GM19395 (cell line): Measurements from ENCODE around the gene PLCG2.
"Not testable (repeated sequence)": the region's sequence is repeated elsewhere in the genome, so short reads cannot be mapped to it uniquely, and the experiment has no call there.

Experiments
- ATAC-seq: cut with Tn5 transposase; IDR thresholded peaks from one replicate; pipeline ENCODE4 v1.9.1; 2021; ENCODE audit warnings: mild to moderate bottlenecking, moderate library complexity; ENCODE audit not compliant: unreplicated experiment

Gene PLCG2

DNA sequence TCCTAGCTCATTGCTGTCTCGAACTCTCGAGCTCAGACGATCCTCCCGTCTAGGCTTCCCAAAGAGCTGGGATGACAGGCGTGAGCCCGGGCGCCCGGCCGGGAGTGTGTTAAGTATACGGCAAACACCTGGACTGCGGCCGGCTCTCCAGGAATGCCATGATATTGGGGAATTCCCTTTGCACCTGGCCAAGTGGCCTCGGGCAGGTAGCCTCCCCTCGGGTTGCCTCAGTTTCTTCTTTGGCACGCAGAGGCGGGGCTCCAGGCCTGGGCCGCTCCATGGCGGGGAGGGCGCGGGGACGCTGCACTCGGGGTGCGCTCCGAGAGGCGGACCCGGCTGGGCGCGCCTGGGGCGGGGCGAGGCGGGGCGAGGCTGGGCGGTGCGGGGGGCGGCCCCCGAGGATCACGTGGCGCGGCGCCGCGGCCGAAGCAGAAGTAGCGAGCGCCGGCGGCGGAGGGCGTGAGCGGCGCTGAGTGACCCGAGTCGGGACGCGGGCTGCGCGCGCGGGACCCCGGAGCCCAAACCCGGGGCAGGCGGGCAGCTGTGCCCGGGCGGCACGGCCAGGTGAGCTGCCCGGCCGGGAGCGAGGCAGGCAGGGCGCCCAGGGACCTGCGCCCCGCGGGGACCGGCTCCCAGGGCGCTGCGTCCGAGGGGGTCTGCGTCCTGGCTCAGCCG lies at the start of gene PLCG2:
TSS of gene PLCG2 (plus strand) at position 431 of the 675 bp plus-strand sequence. CDS start 6,699 bp downstream, outside the sequence.
- peak; percentile 78 for ATAC-seq

DNA sequence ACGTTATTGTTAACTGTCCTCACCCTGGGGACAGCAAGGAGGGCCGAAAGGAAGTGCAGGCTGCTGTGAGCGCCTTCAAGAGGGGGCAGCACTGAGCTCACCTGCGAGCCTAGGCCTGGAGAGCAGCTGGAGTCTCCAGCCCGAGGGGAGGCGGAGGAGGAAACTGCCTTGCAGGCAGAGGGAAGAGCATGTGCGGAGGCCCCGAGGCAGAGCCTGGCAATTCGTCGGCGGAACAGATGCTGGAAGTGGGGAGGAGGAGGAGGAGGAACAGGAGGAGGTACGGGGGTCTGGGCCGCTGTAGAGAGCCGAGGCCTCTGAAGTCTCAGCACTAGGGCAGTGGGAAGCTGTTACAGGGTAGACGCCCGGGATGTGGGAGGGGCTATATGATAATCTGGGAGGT lies 49.6 kb upstream of the PLCG2 start:
- ATAC-seq = no peak

DNA sequence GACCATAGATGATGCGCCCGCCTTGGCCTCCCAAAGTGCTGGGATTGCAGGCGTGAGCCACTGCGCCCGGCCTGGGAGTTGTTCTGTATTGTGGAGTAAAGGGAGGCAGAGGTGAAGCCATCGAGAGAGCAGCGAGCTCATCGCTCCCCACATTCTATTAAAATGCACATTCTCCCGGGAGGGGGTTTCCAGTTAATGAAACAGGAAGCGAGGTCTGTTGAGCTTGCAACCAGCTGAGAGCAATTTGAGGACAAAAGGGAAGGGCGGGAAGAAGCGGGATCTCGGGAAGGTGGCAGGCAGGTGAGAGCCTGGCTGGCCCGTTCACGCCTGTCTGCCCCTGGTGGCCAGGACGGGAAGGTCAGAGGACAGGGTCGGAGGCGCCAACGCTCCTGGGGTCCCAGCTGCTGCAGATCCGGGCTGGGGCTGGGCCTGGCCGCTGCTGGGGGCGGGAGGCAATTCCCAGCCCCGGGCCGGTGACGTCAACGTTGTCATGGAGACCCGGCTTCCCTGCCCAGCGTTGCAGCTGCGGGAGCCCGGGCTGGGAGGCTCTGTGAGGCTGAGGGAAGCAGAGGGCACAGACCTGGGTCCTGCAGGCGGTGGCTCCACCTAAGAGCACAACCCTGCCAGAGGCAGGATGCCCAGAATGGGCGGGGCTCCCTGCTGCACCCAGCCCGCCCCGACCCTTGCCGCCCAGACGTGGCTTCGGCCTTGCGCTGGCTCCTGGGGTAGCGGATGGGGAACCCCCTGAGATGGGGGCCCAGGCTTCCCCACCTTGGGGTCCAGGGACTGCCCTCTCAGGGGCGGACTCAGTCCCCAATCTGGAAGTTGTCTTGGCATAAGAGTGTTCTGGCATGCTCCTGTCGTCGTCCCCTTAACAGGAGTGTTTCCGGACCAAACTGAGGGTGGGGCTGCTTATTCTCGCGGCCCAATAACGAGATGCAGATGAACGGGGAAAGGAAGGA lies 48.7 kb upstream of the PLCG2 start:
- peak; percentile 85 for ATAC-seq

DNA sequence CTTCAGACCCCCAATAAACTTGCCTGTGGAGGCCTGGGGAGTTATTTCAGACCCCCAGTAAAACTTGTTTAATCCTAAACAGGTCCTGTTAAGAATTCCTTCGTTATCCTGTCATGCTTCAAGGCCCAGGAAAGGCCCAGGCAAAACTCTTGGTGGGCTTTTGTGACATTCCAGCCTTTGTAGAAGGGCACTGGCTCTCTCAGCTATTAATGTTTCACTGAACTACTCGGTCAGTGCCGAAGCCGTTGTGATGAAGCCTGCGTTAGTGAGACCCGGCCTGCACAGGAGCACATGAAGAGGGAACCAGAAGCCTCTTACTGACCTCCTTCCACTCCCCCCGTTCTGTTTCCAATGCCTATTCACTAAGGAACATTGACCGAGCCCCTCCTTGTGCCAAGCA lies 47.4 kb upstream of the PLCG2 start:
- no peak for ATAC-seq

DNA sequence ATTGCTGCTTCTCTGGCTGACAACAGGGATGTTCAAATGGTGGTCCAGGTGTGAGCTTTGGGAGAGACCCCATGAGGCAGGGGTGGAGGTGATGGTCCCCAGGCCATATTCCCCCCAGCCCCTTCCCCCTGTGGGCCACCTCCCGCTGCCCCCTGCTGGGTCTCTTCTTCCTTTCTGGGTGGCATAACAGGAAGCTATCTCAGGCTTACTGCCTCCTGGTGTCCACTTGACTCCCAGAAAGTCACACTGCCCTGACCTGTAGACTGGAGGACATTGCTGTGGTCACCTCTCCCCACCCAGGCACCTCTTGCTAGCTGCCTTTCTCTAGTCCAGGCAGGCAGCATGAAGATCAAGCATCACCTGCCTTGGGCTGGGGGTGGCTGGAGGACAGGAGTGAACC lies 46.4 kb upstream of the PLCG2 start:
- no peak for ATAC-seq

DNA sequence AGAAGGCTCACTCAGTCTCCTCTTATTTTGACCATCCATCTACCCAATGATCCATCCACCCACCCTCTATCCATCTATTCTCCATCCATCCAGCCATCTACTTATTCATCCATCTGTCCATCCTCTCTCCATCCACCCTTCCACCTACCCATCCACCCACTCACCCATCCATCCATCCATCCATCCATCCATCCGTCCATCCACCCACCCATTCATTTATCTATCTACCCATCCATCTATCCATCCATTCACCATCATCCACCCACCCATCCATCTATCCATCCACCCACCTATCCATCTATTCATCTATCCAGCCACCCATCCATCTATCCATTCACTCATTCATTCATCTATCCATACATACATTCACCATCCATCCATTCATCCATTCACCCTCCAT lies 45.8 kb upstream of the PLCG2 start:
- no peak for ATAC-seq

DNA sequence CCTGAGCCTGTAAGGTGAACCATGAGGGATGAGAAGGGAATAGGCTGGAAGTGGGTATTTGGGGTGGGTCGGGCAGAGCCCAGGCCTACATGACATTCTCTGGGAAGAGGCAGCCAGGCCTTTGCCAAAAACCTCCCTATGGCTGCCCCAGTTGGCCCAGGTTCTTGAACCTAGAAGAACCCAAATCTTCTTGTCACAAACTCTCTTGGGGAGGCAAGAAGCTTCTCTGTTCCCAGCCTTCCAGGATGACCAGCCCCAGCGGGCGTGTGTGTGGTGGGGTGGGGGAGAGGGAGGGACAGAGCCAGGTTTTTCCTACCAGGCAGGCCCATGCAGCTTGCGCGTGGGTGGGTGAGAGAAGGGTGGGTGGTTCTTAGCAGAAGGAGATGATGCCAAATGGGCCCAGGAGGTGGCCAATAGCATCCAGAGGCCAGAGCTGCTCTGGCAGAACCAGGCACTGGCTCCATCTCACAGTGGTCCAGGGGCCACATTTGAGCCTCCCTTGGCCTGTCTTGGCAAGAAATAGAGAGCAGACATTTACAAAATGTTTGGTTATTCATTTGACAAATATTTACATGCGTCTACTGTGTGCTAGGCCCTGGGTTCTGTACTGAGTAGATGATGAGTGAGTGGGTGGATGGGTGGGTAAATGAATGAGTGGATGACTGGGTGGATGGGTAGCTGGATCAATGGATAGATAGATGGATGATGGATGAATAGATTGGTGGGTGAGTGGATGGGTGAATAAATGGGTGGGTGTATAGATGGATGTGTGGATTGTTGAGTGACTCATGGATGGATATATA lies 44.3 kb upstream of the PLCG2 start:
- ATAC-seq = no peak

DNA sequence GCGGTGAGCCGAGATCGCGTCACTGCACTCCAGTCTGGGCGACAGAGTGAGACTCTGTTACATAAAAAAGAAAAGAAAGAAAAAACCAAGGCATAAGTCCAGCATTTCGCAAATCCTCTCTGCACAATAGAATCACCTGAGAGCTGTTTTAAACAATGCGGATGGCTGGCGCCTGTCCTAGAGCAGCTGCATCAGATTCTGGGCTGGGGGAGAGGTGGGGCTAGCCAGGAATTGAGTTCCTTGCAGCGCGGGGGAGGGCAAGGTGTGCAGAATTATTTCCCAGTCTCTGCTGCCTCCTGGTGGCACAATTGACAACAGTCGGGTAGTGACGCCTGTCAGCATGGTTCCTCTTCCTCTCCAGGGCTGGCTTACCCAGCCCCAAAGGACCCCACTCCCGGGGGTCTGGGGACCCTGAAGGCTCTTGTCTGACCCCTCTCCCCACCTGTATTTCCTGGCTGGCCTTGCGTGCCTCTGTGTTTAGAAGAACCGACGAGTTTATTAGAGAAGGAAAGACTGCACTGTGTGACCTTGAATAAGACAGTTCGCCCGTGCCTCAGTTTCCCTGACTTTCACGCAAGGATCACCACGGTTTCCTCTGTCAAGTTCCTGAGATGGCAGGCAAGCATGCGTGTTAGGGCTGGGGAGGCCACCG lies 41.1 kb upstream of the PLCG2 start:
- peak; percentile 64 for ATAC-seq

DNA sequence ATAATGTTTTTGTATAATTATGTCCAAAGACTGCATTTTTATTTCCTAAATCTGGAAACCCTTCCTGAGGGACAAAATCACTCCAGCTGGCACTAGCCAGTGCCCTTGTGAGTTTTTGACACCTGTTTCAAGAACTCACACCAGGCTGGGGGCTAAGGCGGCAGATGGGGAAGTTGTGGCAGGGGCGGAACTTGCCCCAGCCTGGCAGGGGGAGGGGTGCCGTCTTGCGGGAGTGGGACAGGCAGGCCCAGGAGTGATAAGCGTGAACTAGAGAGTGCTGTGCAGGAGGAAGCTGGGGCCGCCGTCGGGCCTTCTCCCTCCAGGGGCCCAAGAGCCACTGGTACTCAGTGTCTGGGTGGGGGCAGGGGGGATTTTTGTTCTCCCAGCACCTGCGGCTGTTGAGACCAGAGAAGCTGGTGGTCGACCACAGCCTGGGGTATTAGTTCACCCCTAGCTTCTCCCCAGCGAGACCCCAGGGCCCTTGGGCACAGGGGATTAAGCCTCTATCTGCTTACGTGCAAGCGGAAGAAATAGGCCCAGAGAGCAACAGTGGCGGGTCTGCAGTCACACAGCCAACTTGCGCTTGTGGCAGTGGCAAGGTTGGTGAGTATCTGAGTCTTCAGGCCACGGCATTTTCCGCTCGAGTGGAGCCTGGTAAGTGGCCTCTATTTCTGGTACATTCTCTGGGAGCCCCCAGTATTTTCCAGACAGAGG lies 40.2 kb upstream of the PLCG2 start:
- ATAC-seq = no peak

DNA sequence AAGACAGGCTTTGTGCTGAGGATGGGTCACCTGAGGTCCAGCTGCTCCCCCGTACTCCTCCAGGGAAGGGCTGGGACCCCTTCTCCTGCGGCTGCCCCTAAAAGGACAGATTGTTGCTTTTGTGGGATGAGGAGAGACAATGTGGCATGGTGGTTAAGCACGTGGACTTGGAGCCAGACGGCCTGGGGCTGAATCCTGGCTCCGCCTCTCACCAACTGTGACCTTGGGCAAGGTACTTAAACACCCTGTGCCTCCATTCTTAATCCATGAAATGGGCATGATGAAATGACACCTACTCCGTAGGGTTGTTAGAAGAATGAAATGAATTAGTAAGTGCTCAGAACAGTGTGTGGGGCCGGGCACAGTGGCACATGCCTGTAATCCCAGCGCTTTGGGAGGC lies 39.6 kb upstream of the PLCG2 start:
- no peak for ATAC-seq

DNA sequence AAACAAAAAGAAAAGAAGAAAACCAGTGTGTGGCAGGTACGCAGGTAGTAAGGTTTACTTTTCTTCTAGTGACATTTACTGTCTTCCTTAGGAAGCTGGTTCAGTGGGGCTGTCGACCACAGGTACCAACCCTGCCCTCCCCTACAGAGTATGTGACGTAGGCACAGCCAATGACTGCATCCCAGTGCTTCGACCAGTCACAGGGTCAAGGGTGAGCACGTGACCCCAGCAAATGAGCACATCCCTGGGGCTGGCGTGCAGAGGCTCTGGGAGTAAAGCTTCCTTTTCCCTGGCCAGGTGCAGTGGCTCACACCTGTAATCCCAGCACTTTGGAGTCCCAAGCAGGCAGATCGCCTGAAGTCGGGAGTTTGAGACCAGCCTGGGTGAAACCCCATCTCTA lies 38.9 kb upstream of the PLCG2 start:
- ATAC-seq = peak; percentile 74

DNA sequence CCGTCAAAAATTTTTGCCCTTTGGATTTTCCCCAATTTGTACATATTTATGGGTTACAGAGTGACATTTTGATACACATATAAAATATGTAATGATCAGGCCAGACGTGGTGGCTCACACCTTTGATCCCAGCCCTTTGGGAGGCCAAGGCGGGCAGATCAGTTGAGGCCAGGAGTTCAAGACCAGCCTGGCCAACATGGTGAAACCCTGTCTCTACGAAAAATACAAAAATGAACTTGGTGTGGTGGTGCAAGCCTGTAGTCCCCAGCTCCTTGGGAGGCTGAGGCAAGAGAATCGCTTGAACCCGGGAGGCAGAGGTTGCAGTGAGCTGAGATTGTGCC lies 37.7 kb upstream of the PLCG2 start:
- ATAC-seq = not testable (repeated sequence)

DNA sequence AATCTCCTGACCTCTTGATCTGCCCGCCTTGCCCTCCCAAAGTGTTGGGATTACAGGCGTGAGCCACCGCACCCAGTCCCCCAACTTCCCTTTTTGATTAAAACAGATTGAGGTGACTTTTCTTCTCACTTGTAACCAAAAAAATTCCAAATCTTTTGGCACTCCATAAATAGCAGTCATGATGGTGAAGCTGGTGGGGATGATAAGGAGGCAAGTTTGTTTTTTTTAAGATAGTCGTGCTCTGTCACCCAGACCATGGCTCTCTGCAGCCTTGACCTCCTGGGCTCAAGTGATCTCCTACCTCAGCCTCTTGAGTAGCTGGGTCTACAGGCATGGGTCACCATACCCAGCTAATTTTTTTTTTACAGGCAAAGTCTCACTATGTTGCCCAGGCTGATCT lies 34.7 kb upstream of the PLCG2 start:
- no peak for ATAC-seq

DNA sequence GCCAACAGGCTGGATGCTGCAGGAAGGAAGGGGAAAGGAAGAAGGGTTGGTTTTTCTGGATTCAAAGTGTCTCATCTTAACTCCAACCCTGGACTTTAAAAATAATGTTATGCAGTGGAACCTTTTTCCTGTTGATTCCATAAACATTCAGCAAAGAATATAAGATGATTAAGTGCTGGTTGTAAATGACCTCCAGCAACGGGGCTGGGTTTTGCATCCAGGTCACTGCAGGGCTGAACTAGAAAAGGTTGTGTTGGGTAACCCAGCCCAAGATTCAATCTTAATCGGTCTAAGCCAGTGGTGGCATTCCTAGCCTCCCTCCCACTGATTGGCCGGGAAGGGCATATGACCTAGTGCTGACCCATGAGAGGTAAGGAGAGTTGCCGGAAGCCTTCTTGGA lies 34.2 kb upstream of the PLCG2 start:
- ATAC-seq = no peak

DNA sequence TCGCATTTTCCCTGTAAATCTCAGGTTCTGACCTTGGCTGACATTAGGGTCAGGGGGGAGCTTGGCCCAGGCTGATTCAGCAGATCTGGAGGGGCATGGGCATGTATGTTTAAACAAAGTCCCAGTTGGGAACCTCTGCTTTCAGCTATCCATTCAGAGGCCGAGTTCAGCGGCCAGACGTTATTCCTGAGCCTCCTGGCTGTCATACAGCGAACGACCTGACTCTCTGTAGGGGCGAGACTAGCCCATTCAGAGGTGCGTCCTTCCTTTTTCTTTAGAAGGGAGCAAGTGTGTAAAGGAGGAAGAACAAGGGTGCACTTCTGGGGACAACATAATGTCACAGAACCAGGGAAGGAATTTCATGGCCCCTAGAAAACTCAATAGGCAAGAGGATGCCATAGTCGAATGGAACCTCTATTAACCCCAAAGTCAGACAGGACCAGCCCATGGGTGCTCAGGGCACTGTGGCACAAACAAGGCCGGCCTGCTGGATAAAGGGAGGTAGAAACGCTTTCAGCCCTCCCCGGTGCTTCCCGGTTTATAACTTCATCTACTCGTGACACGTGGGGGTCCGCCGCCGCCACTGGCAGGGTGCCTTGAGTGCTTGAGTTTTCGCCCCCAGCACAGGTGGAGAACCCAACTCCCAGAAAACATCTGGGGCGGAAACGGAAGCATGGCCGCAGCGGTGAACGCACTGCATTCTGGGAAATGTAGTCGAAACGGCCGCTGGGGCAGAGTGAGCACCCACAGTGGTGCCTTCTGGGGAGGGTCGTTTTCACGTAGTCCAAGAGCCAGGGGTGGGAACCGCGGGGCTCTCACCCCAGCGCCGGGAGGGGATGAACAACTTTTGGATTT lies 33.2 kb upstream of the PLCG2 start:
- peak; percentile 77 for ATAC-seq

DNA sequence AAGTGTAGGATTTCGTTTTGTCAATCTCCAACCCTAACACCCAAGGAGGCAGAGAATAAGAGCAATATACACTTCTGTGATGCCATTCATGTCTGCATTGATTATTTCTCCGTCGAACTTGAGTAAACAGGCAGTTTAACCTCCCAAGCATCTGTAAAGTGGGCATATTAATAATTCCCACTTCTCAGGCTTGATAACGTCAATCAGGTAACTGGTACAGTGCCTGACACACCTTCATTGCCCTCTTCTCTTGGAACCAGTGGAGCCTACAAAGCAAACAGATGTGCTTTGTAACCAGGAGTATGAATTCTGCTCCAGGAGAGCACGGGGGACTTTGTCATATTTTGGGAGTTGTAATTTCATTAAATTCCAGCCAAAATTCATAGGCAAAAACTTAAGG lies 32.5 kb upstream of the PLCG2 start:
- no peak for ATAC-seq

DNA sequence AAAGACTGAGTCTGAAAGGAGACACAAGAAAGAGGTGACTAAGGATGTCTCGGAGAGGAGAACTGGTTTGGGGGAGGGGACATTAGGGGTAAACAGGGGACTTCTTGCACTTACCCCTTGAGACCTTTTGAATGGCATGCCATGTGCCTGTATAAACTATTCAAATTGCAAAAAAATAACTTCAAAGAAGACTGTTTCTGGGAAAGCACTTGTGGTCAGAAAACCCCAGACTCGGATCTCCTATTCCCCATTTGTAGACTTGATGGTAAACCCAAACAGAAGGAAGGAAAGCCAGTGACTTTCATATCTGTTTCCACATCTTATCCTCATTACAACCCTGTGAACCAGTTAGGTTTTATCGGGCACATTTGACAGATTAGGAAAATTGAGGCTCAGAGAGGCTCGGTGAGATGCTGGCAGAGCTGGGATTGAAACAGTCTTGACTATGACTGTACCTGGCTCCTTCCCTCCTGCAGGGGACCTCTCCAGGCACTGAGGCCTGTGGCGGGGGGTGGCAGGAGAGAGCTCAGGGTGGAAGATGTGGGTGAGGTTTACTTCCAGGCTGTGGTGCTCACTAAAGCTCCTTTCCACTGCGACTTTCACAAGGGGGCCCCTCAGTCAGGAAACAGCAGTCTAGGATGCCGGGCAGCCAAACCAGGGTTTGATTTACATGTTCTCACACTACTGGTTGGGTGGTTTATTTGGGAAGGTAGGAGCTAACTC lies 30.5 kb upstream of the PLCG2 start:
- no peak for ATAC-seq

DNA sequence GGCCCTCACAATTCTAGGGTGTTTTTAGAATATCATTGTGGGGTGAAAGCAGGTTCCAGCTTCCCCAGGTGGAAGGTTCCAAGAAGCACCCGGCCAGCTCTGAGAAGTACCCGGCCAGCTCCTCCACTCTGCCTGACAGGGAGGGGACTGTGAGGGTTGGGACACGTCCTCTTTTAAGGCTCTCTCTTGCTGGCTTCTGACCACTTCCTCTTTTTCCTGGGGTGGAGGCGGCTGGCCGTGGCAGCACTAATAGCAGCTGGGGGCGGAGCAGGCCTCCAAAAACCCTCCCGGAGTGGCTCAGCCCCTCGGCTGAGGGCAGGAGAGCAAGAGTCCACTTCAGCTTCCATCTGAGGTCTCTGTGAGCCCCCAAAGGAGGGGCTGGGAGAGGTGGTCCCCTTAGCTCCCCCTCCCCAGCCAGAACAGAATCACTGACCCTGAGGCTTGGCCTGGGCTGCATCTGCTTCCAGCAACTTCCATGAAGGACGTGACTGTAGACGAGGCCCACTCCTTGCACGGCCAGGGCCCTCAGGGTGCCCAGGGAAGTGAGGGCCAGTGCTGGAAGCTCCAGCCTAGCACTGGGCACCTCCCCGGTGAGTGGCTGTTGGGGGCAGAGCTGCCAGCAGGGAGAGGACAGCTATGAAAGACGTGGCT lies 26.7 kb upstream of the PLCG2 start:
- peak; percentile 91 for ATAC-seq
